Measurements from ENCODE around the gene C4orf36.

- TF ChIP-seq, protein P1, sequence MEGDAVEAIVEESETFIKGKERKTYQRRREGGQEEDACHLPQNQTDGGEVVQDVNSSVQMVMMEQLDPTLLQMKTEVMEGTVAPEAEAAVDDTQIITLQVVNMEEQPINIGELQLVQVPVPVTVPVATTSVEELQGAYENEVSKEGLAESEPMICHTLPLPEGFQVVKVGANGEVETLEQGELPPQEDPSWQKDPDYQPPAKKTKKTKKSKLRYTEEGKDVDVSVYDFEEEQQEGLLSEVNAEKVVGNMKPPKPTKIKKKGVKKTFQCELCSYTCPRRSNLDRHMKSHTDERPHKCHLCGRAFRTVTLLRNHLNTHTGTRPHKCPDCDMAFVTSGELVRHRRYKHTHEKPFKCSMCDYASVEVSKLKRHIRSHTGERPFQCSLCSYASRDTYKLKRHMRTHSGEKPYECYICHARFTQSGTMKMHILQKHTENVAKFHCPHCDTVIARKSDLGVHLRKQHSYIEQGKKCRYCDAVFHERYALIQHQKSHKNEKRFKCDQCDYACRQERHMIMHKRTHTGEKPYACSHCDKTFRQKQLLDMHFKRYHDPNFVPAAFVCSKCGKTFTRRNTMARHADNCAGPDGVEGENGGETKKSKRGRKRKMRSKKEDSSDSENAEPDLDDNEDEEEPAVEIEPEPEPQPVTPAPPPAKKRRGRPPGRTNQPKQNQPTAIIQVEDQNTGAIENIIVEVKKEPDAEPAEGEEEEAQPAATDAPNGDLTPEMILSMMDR (IDR thresholded peaks at IDR 0.05): no peak
- no peak for TF ChIP-seq POLR2A (IDR thresholded peaks at IDR 0.05)
These were observed 20.1 kb downstream of the C4orf36 start for GRCh38 chr4:86872135-86872534.
